ENCODE data around the gene CD300A.

DNA sequence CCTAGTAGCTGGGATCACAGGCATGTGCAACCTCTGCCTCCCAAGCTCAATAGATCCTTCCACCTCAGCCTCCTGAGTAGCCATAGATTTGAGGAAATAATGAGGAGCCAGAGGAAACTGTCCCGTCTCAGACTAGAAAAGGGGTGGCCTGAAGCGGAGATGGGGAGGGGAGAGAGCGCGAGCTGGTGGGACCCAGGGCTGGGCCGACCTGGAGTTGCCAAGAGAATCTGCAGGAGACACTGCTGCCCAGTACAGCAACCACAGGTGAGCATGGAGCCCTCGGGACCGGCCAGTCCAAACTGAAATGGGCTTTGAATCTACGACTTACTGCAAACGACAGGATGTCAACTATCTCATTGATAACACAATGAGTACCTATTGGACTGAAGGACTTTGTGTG is 24.3 kb downstream of the CD300A start:
- TF ChIP-seq, protein P1, sequence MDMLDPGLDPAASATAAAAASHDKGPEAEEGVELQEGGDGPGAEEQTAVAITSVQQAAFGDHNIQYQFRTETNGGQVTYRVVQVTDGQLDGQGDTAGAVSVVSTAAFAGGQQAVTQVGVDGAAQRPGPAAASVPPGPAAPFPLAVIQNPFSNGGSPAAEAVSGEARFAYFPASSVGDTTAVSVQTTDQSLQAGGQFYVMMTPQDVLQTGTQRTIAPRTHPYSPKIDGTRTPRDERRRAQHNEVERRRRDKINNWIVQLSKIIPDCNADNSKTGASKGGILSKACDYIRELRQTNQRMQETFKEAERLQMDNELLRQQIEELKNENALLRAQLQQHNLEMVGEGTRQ (IDR thresholded peaks at IDR 0.05; ENCODE audit: low read depth, low read length) = no peak
- TF ChIP-seq, protein P2, sequence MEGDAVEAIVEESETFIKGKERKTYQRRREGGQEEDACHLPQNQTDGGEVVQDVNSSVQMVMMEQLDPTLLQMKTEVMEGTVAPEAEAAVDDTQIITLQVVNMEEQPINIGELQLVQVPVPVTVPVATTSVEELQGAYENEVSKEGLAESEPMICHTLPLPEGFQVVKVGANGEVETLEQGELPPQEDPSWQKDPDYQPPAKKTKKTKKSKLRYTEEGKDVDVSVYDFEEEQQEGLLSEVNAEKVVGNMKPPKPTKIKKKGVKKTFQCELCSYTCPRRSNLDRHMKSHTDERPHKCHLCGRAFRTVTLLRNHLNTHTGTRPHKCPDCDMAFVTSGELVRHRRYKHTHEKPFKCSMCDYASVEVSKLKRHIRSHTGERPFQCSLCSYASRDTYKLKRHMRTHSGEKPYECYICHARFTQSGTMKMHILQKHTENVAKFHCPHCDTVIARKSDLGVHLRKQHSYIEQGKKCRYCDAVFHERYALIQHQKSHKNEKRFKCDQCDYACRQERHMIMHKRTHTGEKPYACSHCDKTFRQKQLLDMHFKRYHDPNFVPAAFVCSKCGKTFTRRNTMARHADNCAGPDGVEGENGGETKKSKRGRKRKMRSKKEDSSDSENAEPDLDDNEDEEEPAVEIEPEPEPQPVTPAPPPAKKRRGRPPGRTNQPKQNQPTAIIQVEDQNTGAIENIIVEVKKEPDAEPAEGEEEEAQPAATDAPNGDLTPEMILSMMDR (conservative IDR thresholded peaks at IDR 0.05; ENCODE audit: low read depth, low read length) = no peak
- TF ChIP-seq POLR2A (IDR thresholded peaks at IDR 0.05; ENCODE audit: low read depth, low read length) = no peak
- no peak for TF ChIP-seq RCOR1 (IDR thresholded peaks at IDR 0.05; ENCODE audit: insufficient replicate concordance, low read length)
- TF ChIP-seq FOS (IDR thresholded peaks at IDR 0.05; ENCODE audit: low read depth, low read length) = no peak
- no peak for TF ChIP-seq RFX5 (IDR thresholded peaks at IDR 0.05; ENCODE audit: low read depth, low read length)
- TF ChIP-seq RAD21 (IDR thresholded peaks at IDR 0.05; ENCODE audit: low read length) = no peak

All from IMR-90 (cell line).